NCI-H2227 treated with DMSO at 0.1 percent for 48 hours (cell line): ENCODE data around the gene EXOC3L4.
"Not testable (repeated sequence)": the region's sequence is repeated elsewhere in the genome, so short reads cannot be mapped to it uniquely, and the experiment has no call there.

ENCODE experiments used
- DNase-seq: peaks from one replicate; lab custom pipeline; 2025; lab: John Stamatoyannopoulos, UW

EXOC3L4 gene

GRCh38 chr14:103151270-103151945 is 56.9 kb downstream of the EXOC3L4 start:
- DNase-seq = no peak

GRCh38 chr14:103155010-103155409 is 60.5 kb downstream of the EXOC3L4 start:
- no peak for DNase-seq

- not testable (repeated sequence) for DNase-seq
Measured at GRCh38 chr14:103155416-103155815, 60.9 kb downstream of the EXOC3L4 start.

- no peak for DNase-seq
Measured at GRCh38 chr14:103155826-103156394, 61.4 kb downstream of the EXOC3L4 start.

GRCh38 chr14:103156651-103157378 is 62.3 kb downstream of the EXOC3L4 start:
- DNase-seq = no peak

- no peak for DNase-seq
Measured at GRCh38 chr14:103157969-103158368, 63.4 kb downstream of the EXOC3L4 start.

GRCh38 chr14:103158688-103159087 is 64.2 kb downstream of the EXOC3L4 start:
- no peak for DNase-seq
